Measurements from ENCODE around the gene ADIPOR2. TPM values are rescaled to one million over a fixed set of nuclear protein-coding genes. Genes with fewer than 3 reads are reported as not detected.

Gene ADIPOR2
- total and polyA plus RNA-seq, 2 donors (not counting 1 experiment from before 2014, with no cell fraction given): 9.2 to 35.9 TPM

DNA sequence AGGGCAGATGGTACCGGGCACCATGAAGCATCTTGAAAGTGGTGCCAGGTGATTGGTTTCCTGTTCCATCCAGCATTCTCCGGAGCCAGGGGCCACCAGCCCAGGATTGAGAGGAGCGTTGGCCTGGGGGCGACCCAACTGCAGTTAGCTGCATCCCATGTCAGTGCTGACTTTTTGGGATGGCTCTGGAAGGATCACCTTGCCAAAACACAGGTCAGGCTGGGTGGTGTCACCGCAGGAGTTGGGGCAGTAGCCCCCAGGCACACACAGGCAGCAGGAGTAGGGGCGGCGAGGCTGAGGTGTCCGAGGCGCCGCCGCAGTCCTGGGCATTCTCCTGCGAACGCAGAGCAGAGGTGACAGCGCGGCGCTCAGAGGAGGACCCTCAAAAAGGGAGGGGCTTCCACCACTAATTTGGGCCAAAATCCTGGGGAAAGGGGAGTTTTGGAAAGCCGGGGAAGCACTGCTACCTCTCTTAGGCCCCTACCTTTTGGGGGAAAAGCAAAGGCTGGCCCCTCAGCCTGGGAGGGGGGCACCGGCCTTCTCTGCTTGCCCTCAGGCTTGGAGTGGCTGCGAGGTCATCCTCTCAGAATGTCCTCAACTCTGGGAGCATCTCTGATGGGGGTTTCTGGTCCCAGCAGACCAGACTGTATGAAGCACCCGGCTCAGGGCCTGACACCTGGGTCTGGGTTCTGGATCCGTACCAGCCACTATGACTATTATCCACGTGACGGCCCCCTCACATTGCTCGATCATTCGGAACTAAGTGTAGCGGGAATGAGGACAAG lies 102.7 kb downstream of the ADIPOR2 start:
- H3K36me3 ChIP-seq (replicated peaks in 1 of 2; ENCODE audit: control extremely low read depth in 1 of 2, control insufficient read depth in 1 of 2, extremely low read depth in 1 of 2, insufficient read depth in 2 of 2, low read length in 1 of 2): no peaks in the 10 kb centered on the region
- H3K4me2 ChIP-seq (replicated peaks; ENCODE audit: low read depth, low read length, poor library complexity, severe bottlenecking): no peak overlapping the region
- ChIA-PET POLR2A (no interaction called here), CTCF (interaction anchor here (0.8 to 15.6 kb wide), 8 partner anchors 8 to 210 kb away, joined by 3 to 620 read pairs (median 55); no protein-coding TSS in a partner anchor)
- TF ChIP-seq EZH2 (IDR thresholded peaks at IDR 0.05; ENCODE audit: borderline replicate concordance, insufficient read depth, low read depth, low read length, poor library complexity, severe bottlenecking): no peak
- TF ChIP-seq, protein P1, sequence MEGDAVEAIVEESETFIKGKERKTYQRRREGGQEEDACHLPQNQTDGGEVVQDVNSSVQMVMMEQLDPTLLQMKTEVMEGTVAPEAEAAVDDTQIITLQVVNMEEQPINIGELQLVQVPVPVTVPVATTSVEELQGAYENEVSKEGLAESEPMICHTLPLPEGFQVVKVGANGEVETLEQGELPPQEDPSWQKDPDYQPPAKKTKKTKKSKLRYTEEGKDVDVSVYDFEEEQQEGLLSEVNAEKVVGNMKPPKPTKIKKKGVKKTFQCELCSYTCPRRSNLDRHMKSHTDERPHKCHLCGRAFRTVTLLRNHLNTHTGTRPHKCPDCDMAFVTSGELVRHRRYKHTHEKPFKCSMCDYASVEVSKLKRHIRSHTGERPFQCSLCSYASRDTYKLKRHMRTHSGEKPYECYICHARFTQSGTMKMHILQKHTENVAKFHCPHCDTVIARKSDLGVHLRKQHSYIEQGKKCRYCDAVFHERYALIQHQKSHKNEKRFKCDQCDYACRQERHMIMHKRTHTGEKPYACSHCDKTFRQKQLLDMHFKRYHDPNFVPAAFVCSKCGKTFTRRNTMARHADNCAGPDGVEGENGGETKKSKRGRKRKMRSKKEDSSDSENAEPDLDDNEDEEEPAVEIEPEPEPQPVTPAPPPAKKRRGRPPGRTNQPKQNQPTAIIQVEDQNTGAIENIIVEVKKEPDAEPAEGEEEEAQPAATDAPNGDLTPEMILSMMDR (IDR thresholded peaks at IDR 0.05): no peak
- no peaks in the 10 kb centered on the region for H3K9me3 ChIP-seq (ENCODE audit: control extremely low read depth in 1 of 3, control insufficient read depth in 2 of 3, insufficient read depth in 1 of 3, low read length in 2 of 3)
- H2AFZ ChIP-seq (ENCODE audit: insufficient read depth, low read depth, low read length, poor library complexity, severe bottlenecking): no peak overlapping the region
- Mint-ChIP-seq H3K4me3 (no peak overlapping the region), H3K27ac (no peak overlapping the region), H3K9me3 (ENCODE audit: insufficient read depth) (no peaks in the 10 kb centered on the region), H3K27me3 (no peaks in the 10 kb centered on the region), H3K4me1 (peaks cover 18% of the 10 kb centered on the region)
- H3K4me1 ChIP-seq (ENCODE audit: control insufficient read depth in 2 of 2, insufficient read depth in 2 of 2, low read length in 2 of 2): peaks cover 10 to 29% of the 10 kb centered on the region in 2 donors
- 91% methylated on average over 25 of the region's 26 CpGs for WGBS (ENCODE audit: insufficient coverage)
- no peak overlapping the region for H3K4me3 ChIP-seq (ENCODE audit: control extremely low read depth in 1 of 5, extremely low read depth in 1 of 5, insufficient read depth in 1 of 5, low read depth in 2 of 5, low read length in 4 of 5)
- intact Hi-C loops (cut with micrococcal nuclease): no loop called here
- ATAC-seq (ENCODE audit: low read depth) (no peak), DNase-seq (no peak)
- H3K27ac ChIP-seq (ENCODE audit: low read length in 2 of 2): no peak overlapping the region
- H3K27me3 ChIP-seq (replicated peaks in 1 of 4; ENCODE audit: control extremely low read depth in 1 of 4, control insufficient read depth in 3 of 4, insufficient read depth in 4 of 4, low read length in 3 of 4): no peaks in the 10 kb centered on the region
- H4K20me1 ChIP-seq (ENCODE audit: control insufficient read depth, insufficient read depth, low read length, poor library complexity, severe bottlenecking): no peaks in the 10 kb centered on the region
- H3K9ac ChIP-seq (ENCODE audit: low read length): no peak overlapping the region
- H3K79me2 ChIP-seq (ENCODE audit: control insufficient read depth, insufficient read depth, low read length): no peaks in the 10 kb centered on the region

DNA sequence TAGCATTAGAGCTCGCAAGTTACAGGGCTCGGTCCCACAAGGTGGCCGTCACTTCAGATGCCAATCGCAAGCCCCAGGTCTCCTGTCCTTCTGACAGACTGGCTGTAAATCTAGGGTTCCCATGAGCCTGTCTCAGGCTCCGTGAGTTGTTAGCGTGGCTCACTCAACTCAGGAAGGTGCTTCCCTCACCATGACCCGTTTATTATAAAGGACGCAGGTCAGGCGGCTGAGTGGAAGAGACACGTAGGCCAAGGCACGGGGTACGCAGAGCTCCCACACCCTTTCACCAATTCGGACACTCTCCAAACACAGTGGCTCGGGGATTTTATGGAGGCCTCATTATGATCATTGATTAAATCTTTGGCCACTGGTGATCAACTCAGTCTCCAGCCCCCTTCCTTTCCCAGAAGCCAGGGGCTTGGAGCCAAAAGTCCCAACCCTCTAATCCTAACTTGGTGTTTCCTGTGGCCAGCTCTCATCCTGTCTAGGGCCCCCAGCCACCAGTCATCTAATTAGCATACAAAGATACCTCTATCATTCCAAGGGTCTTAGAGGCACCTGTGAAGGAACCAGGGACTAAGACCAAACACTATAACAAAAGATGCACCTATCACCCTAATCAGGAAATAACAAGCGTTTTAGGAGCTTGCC lies 103.7 kb downstream of the ADIPOR2 start:
- H3K79me2 ChIP-seq (ENCODE audit: control insufficient read depth, insufficient read depth, low read length): no peaks in the 10 kb centered on the region
- no peaks in the 10 kb centered on the region for H3K36me3 ChIP-seq (replicated peaks in 1 of 2; ENCODE audit: control extremely low read depth in 1 of 2, control insufficient read depth in 1 of 2, extremely low read depth in 1 of 2, insufficient read depth in 2 of 2, low read length in 1 of 2)
- ChIA-PET POLR2A (interaction anchor here (0.7 kb wide), 1 partner anchor 142 kb away, joined by 3 read pairs; no protein-coding TSS in a partner anchor), CTCF (interaction anchor here (1.3 to 15.6 kb wide), 7 partner anchors 103 to 160 kb away, joined by 3 to 620 read pairs (median 10); no protein-coding TSS in a partner anchor)
- no peak overlapping the region for H3K27ac ChIP-seq (ENCODE audit: low read length in 2 of 2)
- H3K4me1 ChIP-seq (ENCODE audit: control insufficient read depth in 2 of 2, insufficient read depth in 2 of 2, low read length in 2 of 2): peaks cover 10 to 29% of the 10 kb centered on the region in 2 donors
- no peak overlapping the region for H3K4me3 ChIP-seq (ENCODE audit: control extremely low read depth in 1 of 5, extremely low read depth in 1 of 5, insufficient read depth in 1 of 5, low read depth in 2 of 5, low read length in 4 of 5)
- ATAC-seq (ENCODE audit: low read depth) (no peak), DNase-seq (no peak)
- peaks cover 21% of the 10 kb centered on the region for H3K4me1 Mint-ChIP-seq
- no peak overlapping the region for H3K9ac ChIP-seq (ENCODE audit: low read length)
- no peak overlapping the region for H2AFZ ChIP-seq (ENCODE audit: insufficient read depth, low read depth, low read length, poor library complexity, severe bottlenecking)
- no peaks in the 10 kb centered on the region for H4K20me1 ChIP-seq (ENCODE audit: control insufficient read depth, insufficient read depth, low read length, poor library complexity, severe bottlenecking)
- 96% methylated on average over 12 of the region's 15 CpGs for WGBS (ENCODE audit: insufficient coverage)
- no peaks in the 10 kb centered on the region for H3K9me3 ChIP-seq (ENCODE audit: control extremely low read depth in 1 of 3, control insufficient read depth in 2 of 3, insufficient read depth in 1 of 3, low read length in 2 of 3)
- H3K9me3 Mint-ChIP-seq (ENCODE audit: insufficient read depth): no peaks in the 10 kb centered on the region
- peak overlapping the region; percentile 26 for H3K4me3 Mint-ChIP-seq
- intact Hi-C loops (cut with micrococcal nuclease): no loop called here
- no peaks in the 10 kb centered on the region for H3K27me3 Mint-ChIP-seq
- H3K4me2 ChIP-seq (replicated peaks; ENCODE audit: low read depth, low read length, poor library complexity, severe bottlenecking): no peak overlapping the region
- H3K27ac Mint-ChIP-seq: no peak overlapping the region
- H3K27me3 ChIP-seq (replicated peaks in 1 of 4; ENCODE audit: control extremely low read depth in 1 of 4, control insufficient read depth in 3 of 4, insufficient read depth in 4 of 4, low read length in 3 of 4): no peaks in the 10 kb centered on the region
- TF ChIP-seq EZH2 (IDR thresholded peaks at IDR 0.05; ENCODE audit: borderline replicate concordance, insufficient read depth, low read depth, low read length, poor library complexity, severe bottlenecking): no peak
- TF ChIP-seq, protein P1 (IDR thresholded peaks at IDR 0.05): no peak

Data from B cell (primary cell).